NCI-H1694 treated with DMSO at 0.1 percent for 48 hours (cell line): ENCODE measurements around the gene PHACTR4.
"Not testable (repeated sequence)": the region's sequence is repeated elsewhere in the genome, so short reads cannot be mapped to it uniquely, and the experiment has no call there.

Experiments
- DNase-seq: peaks from one replicate; lab custom pipeline; 2025; lab: John Stamatoyannopoulos, UW

Gene PHACTR4

GRCh38 chr1:28436211-28436769 lies 66.8 kb downstream of the PHACTR4 start:
- DNase-seq: no peak

DNA sequence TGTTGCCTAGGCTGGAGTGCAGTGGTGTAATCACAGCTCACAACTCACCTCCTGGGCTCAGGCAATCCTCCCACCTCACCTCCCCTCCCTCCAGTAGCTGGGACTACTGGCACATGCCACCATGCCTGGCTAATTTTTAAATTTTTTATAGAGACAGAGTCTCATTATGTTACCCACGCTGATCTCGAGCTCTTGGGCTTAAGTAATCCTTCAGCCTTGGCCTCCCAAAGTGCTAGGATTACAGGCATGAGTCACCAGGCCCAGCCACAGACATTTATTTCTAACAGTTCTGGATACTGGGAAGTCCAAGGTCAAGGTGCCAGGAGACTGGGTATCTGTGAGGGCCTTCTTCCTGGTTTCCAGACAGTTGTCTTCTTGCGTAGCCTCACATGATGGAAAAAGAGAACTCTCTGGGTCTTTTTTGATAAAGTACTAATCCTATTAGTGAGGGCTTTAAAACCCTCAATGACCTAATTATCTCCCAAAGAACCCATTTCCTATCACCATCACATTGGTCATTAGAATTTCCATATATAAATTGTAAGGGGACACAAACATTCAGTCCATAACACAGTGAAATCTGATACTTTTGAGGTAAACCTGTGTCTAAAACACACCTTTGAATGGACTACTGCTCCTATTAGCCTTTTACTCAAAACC lies 67.9 kb downstream of the PHACTR4 start:
- no peak for DNase-seq

DNA sequence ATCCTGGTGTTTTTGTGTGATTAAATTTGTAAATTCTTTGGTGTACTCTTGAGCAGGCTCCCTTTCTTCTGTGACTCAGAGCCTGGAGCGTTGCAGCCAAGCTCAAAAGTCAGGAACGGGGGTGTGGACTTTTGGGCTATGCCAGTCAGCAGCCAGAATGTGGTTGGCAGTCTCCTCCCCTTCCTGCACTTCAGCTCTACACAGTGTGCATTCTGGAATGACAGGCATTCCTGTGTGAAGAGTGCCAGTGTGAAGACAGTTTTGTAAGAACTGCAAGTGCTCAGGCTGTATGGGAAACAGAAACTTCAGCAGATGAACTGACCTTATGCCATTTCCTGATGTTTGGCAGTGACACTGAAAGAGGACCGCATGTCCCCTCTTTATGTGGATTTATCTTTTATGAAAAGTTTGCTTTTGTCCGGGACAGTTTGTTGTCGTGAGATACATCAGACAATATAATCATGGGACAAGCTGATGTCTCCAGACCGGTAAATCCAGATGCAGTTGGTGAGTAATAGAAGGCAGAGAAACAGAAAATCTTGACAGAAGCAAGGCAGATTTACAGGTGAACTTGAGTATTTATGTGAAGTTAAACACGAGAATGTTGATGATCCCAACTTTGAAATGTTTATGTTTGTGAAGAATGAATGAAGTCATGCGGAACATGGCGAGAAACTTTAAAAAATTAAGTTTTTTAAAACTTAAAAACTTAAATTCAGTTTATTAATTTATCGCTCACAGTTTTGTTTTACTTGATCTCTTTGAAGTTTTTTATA lies 68.6 kb downstream of the PHACTR4 start:
- DNase-seq: no peak

GRCh38 chr1:28439320-28439719 lies 69.8 kb downstream of the PHACTR4 start:
- DNase-seq: no peak

GRCh38 chr1:28441674-28442073 lies 72.1 kb downstream of the PHACTR4 start:
- no peak for DNase-seq

DNA sequence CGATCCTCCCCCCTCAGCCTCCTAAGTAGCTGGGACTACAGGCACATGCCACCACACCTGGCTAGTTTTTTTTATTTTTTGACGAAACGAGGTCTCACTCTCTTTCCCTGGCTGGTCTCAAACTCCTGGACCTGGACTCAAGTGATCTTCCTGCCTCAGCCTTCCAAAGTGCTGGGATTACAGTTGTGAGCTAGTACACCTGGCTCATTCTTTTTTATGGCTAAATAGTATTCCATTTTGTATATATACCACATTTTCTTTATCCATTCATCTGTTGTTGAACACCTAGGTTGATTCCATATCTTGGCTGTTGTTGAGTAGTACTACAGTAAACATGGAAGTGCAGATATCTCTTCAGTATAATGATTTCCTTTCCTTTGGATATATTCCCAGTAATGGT lies 74.0 kb downstream of the PHACTR4 start:
- no peak for DNase-seq

DNA sequence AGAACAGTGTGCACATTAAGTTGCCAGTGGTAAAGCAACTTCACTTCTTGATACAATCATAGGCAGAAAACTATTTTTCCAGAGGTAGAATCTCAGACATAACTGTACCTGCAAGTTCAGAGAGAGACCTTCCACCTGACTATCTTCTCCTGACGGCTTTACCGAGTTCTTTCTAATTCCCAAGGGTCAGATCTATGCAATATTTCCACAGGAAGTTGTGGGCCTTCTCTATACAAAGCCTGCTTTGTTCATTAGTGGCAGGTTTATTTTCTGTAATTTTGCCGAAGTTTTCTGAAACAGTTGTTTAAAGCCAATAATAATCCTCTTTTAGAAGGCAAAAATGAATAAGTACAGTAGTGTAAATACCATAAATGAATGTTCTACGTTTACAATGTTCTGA lies 78.1 kb downstream of the PHACTR4 start:
- DNase-seq: no peak

- DNase-seq: not testable (repeated sequence)
Measured at GRCh38 chr1:28448094-28448611, 78.6 kb downstream of the PHACTR4 start.

- DNase-seq: no peak
Measured at GRCh38 chr1:28449904-28450303, 80.4 kb downstream of the PHACTR4 start.

DNA sequence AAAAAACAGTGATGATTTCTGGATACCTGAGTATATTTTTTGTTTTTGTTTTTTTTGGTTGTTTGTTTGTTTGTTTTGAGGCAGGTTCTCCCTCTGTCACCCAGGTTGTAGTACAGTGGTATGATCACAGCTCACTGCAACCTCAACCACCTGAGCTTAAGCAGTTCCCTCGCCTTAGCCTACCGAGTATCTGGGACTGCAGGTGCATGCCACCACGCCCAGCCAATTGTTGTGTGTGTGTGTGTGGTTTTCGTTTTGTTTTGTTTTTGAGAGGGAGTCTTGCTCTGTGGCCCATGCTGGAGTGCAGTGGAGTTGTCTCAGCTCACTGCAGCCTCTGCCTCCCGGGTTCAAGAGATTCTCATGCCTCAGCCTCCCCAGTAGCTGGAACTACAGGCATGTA lies 81.0 kb downstream of the PHACTR4 start:
- no peak for DNase-seq

DNA sequence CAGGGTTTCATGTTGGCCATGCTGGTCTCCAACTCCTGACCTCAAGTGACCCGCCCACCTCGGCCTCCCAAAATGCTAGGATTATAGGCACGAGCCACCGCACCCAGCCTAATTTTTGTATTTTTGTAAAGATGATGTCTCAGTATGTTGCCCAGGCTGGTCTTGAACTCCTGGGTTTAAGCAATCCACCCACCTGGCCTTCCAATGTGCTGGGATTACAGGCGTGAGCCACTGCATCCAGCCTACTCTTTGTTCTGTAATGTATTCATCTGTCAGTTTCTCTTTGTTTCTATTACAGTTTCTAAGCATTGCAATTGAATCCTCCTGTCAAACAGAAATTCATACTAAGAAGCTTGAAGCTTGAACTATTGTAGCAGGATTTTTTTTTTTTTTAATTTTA lies 81.5 kb downstream of the PHACTR4 start:
- no peak for DNase-seq

DNA sequence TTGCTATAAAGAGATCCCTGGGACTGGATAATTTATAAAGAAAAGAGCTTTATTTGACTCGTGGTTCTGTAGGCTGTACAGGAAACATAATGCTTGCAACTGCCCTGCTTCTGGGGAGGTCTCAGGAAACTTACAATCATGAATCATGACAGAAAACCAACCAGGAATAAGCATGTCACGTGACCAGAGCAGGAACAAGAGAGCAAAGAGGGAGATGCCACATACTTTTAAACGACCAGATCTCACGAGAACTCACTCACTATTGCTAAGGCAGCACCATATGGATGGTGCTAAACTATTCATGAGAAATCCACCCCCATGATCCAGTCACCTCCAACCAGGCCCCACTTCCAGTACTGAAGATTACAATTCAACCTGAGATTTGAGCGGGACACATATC lies 86.5 kb downstream of the PHACTR4 start:
- no peak for DNase-seq

DNA sequence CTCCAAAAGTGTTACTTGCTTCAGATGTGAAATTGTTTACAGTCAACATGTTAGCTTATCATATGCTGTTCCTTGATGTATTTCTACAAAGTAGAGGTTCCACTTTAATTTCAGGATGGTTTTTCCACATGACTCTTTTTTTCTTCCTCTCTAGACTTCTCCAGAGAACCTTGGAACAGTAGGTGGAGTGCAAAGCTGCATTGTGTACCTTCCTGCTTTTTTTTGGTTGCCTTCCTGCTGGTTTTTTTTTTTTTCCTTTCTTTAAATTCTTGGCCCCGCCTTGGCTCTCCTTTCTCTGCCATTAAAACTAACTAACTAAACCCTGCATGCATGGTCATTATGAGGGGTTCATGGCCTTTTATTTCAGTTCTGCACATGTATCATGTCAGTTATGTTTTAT lies 88.1 kb downstream of the PHACTR4 start:
- DNase-seq: no peak

GRCh38 chr1:28458237-28459228 lies 89.0 kb downstream of the PHACTR4 start:
- no peak for DNase-seq

GRCh38 chr1:28466226-28466778 lies 96.8 kb downstream of the PHACTR4 start:
- DNase-seq: no peak

- no peak for DNase-seq
Measured at GRCh38 chr1:28470146-28470545, 100.6 kb downstream of the PHACTR4 start.

DNA sequence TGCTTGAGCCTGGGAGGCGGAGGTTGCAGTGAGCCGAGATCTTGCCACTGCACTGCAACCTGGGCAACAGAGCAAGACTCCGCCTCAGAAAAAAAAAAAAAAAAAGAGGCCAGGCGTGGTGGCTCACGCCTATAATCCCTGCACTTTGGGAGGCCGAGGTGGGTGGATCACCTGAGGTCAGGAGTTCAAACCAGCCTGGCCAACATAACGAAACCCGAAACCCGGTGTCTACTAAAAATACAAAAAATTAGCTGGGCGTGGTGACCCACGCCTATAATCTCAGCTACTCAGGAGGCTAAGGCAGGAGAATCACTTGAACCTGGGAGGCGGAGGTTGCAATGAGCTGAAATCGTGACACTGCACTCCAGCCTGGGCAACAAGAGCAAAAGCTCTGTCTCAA lies 110.0 kb downstream of the PHACTR4 start:
- DNase-seq: not testable (repeated sequence)

- DNase-seq: no peak
Measured at GRCh38 chr1:28480308-28480707, 110.8 kb downstream of the PHACTR4 start.

GRCh38 chr1:28482138-28482537 lies 112.6 kb downstream of the PHACTR4 start:
- no peak for DNase-seq

- DNase-seq: no peak
Measured at GRCh38 chr1:28482702-28483101, 113.2 kb downstream of the PHACTR4 start.

DNA sequence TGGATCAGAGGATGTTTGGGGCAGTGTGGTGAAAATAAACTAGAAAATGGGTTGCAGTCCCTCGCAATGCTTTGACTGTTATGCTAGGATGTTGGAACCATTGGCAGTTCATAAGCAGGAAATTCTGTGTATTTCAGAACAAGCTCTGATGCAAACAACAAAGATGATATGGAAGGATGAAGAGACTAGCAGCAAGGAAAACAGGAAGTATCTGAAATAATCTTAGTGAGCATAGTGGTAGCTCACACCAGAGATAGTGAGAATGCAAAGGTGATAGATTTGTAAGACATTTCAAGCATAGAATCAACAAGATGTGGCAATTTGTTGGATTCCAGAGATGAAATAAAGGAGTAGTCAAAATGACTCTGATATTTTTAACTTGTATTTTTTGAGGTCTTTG lies 125.2 kb downstream of the PHACTR4 start:
- no peak for DNase-seq

DNA sequence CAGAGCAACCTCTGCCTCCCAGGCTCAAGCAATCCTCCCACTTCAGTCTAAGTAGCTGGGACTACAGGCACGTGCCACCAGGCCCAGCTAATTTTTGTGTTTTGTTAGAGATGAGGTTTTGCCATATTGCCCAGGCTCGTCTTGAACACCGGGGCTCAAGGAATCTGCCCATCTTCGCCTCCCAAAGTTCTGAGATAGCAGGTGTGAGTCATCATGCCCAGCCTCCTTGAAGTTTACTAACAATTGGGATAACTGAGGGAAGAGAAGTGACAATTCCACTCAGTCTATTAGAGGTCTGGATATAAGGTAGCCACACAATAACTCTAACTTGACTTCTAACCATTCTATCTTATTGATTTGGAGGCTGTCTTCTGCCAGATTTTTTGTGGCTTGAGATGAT lies 130.0 kb downstream of the PHACTR4 start:
- DNase-seq: no peak
